HepG2 (cell line): ENCODE measurements around the gene NDFIP2. TPM values are rescaled to one million over a fixed set of nuclear protein-coding genes. Genes with fewer than 3 reads are reported as not detected.

Experiments
- ATAC-seq: fragments of 200-7000 bp; cut with Tn5 transposase; 3 replicates; pipeline ENCODE4 v1.9.1; 2020; ENCODE audit warnings: mild to moderate bottlenecking, moderate library complexity
- BruUV-seq: library from RNA; stranded (reverse); fragments of 400-500 nt; replicated peaks from 2 replicates; lab custom pipeline; 2021; lab: Mats Ljungman, UMichigan
- CTCF ChIA-PET: fragments of 300-600 bp; formaldehyde crosslinking; extraction: SDS; loops from one replicate; lab custom pipeline; 2021; ENCODE audit warnings: low total read pairs, inconsistent platforms, low intra/inter-chr PET ratio; lab: Yijun Ruan, JAX
- POLR2A ChIA-PET: fragments of 350-600 bp; sonication (Branson Sonifier 250); formaldehyde crosslinking; loops from one replicate; lab custom pipeline; 2020; ENCODE audit warnings: antibody characterized with exemption, inconsistent platforms; lab: Yijun Ruan, JAX
- DNase-seq: peaks from one replicate; pipeline ENCODE4 v3.0.0-alpha.2; 2015; ENCODE audit warnings: low spot score
- FAIRE-seq: peaks from 3 replicates; lab custom pipeline; 2011; peaks lifted over from hg19 to GRCh38; lab: Jason Lieb, UNC
- H2AFZ ChIP-seq: one replicate; pipeline ENCODE4 v1.6.1; 2011; ENCODE audit warnings: low read length, inconsistent platforms
- H3K27ac ChIP-seq: fragments of 300-600 bp; 3 replicates; pipeline ENCODE4 v1.8.0; 2011; ENCODE audit warnings: mixed run types, mild to moderate bottlenecking, mixed read lengths, low read length, inconsistent platforms; ENCODE audit not compliant: insufficient read depth; ENCODE audit errors: extremely low read length
- H3K27me3 ChIP-seq, 2 experiments: fragments of 200-600 bp in 1 of 2; 2 replicates in 1 of 2; 3 replicates in 1 of 2; pipeline versions ENCODE4 v1.6.0 to v1.8.0; 2011; ENCODE audit warnings: low read length in 2 of 2, mild to moderate bottlenecking in 2 of 2, moderate library complexity in 2 of 2, inconsistent platforms in 1 of 2; ENCODE audit not compliant: insufficient read depth in 2 of 2, control insufficient read depth in 1 of 2
- H3K36me3 ChIP-seq, 2 experiments: fragments of 200-600 bp in 1 of 2; replicated peaks in 1 of 2; 2 replicates in 1 of 2; 3 replicates in 1 of 2; pipeline versions ENCODE4 v1.5.1 to v1.8.0; 2011; ENCODE audit warnings: low read length in 2 of 2, inconsistent platforms in 1 of 2; ENCODE audit not compliant: insufficient read depth in 2 of 2, control insufficient read depth in 1 of 2
- H3K4me1 ChIP-seq: 2 replicates; pipeline ENCODE4 v1.5.1; 2012; ENCODE audit warnings: low read length, inconsistent platforms; ENCODE audit not compliant: insufficient read depth
- H3K4me2 ChIP-seq: 2 replicates; pipeline ENCODE4 v1.6.0; 2011; ENCODE audit warnings: low read depth, low read length, inconsistent platforms
- H3K4me3 ChIP-seq, 3 experiments: fragments of 200-600 bp in 1 of 3; sonication (generic), shearing (Covaris generic) in 1 of 3; replicated peaks in 1 of 3; 2 replicates each; pipeline ENCODE4 v1.5.1; 2011 to 2016; ENCODE audit warnings: low read length in 3 of 3, inconsistent platforms in 2 of 3, low read depth in 2 of 3, mild to moderate bottlenecking in 2 of 3, control low read depth in 1 of 3, mixed read lengths in 1 of 3; ENCODE audit not compliant: insufficient read depth in 1 of 3
- H3K79me2 ChIP-seq: one replicate; pipeline ENCODE4 v1.6.1; 2011; ENCODE audit warnings: low read length, inconsistent platforms; ENCODE audit not compliant: insufficient read depth
- H3K9ac ChIP-seq: 2 replicates; pipeline ENCODE4 v1.6.0; 2011; ENCODE audit warnings: mild to moderate bottlenecking, low read depth, low read length, inconsistent platforms; ENCODE audit not compliant: insufficient read depth
- H3K9me3 ChIP-seq: 2 replicates; pipeline ENCODE4 v1.5.1; 2012; ENCODE audit warnings: mild to moderate bottlenecking, low read length
- H4K20me1 ChIP-seq: 2 replicates; pipeline ENCODE4 v1.6.0; 2011; ENCODE audit warnings: inconsistent platforms, mild to moderate bottlenecking, low read length, moderate library complexity; ENCODE audit not compliant: insufficient read depth
- DNMT1 ChIP-seq: sonication (generic); formaldehyde crosslinking; IDR thresholded peaks from 2 replicates; pipeline ENCODE4 v1.5.1; 2020; ENCODE audit warnings: mild to moderate bottlenecking, missing genetic modification reagents
- GABPB1 ChIP-seq: IDR thresholded peaks from 2 replicates; pipeline ENCODE4 v1.6.1; 2016; ENCODE audit warnings: mild to moderate bottlenecking, missing genetic modification reagents, moderate library complexity, missing compliant biosample characterization
- SP2 ChIP-seq: sonication (generic); formaldehyde crosslinking; IDR thresholded peaks from 2 replicates; pipeline ENCODE4 v1.5.1; 2020; ENCODE audit warnings: mild to moderate bottlenecking, missing genetic modification reagents
- ZNF207 ChIP-seq: fragments of 450-650 bp; IDR thresholded peaks from 2 replicates; pipeline ENCODE4 v1.6.1; 2016; ENCODE audit warnings: antibody characterized with exemption, borderline replicate concordance
- ZNF256 ChIP-seq: sonication (generic); formaldehyde crosslinking; conservative IDR thresholded peaks from 2 replicates; pipeline ENCODE4 v1.4.0; 2020; ENCODE audit warnings: missing genetic modification reagents
- ZNF577 ChIP-seq: sonication (generic); formaldehyde crosslinking; IDR thresholded peaks from 2 replicates; pipeline ENCODE4 v1.4.0; 2020; ENCODE audit warnings: mild to moderate bottlenecking, low read depth, missing genetic modification reagents, borderline replicate concordance
- ZNF652 ChIP-seq: IDR thresholded peaks from 2 replicates; pipeline ENCODE4 v1.6.1; 2016; ENCODE audit warnings: low read depth, borderline replicate concordance
- ZZZ3 ChIP-seq: sonication (generic); formaldehyde crosslinking; IDR thresholded peaks from 2 replicates; pipeline ENCODE4 v1.4.0; 2020; ENCODE audit warnings: missing genetic modification reagents, mild to moderate bottlenecking, borderline replicate concordance
- WGBS: methylation state at CpG from one replicate; pipeline ENCODE4 v1.1.6; 2017; ENCODE audit warnings: low lambda C conversion rate; 5-methylcytosine and 5-hydroxymethylcytosine counted together
- in situ Hi-C: cut with HindIII; loops from 2 replicates; pipeline ENCODE4 v1.10.0; 2017; ENCODE audit warnings: low pct_unique_long_range_greater_than_20kb; ENCODE audit not compliant: extremely low pct_ligation_motif_present
- intact Hi-C: fragments of 100-400 bp; cut with micrococcal nuclease; formaldehyde crosslinking; loops from one replicate; pipeline ENCODE4 v1.10.0; 2022; ENCODE audit not compliant: unreplicated experiment
- polyA plus RNA-seq, 8 experiments: library from polyadenylated mRNA; depleted of rRNA in 3 of 8; stranded (reverse) in 7 of 8; unstranded in 1 of 8; fragments of >200 nt; fragmentation: Illumina TruSeq in 4 of 8; extraction: Trizol in 4 of 8; gene quantifications; 2 replicates each; pipeline versions ENCODE4 v1.2.1 to v1.2.3, GENCODE V29; 2011 to 2016; ENCODE audit warnings: low read depth in 4 of 8, missing spikeins in 1 of 8, mixed read lengths in 1 of 8; ENCODE audit not compliant: insufficient read depth in 1 of 8
- total RNA-seq, 5 experiments: library from RNA; depleted of rRNA; stranded (reverse); fragments of >200 nt; fragmentation: Illumina TruSeq; extraction: Trizol; gene quantifications; 2 replicates each; pipeline ENCODE4 v1.2.3, GENCODE V29; 2016; ENCODE audit warnings: low read depth in 1 of 5
- TF ChIP-seq, protein P1 (sequence below): sonication (generic); formaldehyde crosslinking; IDR thresholded peaks from 2 replicates; pipeline ENCODE4 v1.8.0; 2022; ENCODE audit warnings: missing genetic modification reagents, mild to moderate bottlenecking, borderline replicate concordance
- TF ChIP-seq, protein P2 (sequence below): sonication (generic); formaldehyde crosslinking; IDR thresholded peaks from 2 replicates; pipeline ENCODE4 v1.5.0; 2020; ENCODE audit warnings: missing genetic modification reagents
- TF ChIP-seq, protein P3 (sequence below): sonication (generic); formaldehyde crosslinking; IDR thresholded peaks from 2 replicates; pipeline ENCODE4 v1.9.0; 2021; ENCODE audit warnings: missing genetic modification reagents, borderline replicate concordance
- TF ChIP-seq, protein P4 (sequence below): sonication (generic); formaldehyde crosslinking; IDR thresholded peaks from 2 replicates; pipeline ENCODE4 v1.5.1; 2020; ENCODE audit warnings: mild to moderate bottlenecking, missing genetic modification reagents, moderate library complexity
- TF ChIP-seq, protein P5 (sequence below): sonication (generic); formaldehyde crosslinking; IDR thresholded peaks from 2 replicates; pipeline ENCODE4 v1.4.0; 2020; ENCODE audit warnings: mild to moderate bottlenecking, missing genetic modification reagents
- TF ChIP-seq, protein P6 (sequence below): sonication (generic); formaldehyde crosslinking; IDR thresholded peaks from 2 replicates; pipeline ENCODE4 v1.8.1; 2023; ENCODE audit warnings: mild to moderate bottlenecking, missing genetic modification reagents, borderline replicate concordance

The NDFIP2 gene
- total and polyA plus RNA-seq, 2 of the 13 experiments (the other 11 are each of a cell fraction or from before 2014, with no cell fraction given): 23.2 to 32.0 TPM

DNA sequence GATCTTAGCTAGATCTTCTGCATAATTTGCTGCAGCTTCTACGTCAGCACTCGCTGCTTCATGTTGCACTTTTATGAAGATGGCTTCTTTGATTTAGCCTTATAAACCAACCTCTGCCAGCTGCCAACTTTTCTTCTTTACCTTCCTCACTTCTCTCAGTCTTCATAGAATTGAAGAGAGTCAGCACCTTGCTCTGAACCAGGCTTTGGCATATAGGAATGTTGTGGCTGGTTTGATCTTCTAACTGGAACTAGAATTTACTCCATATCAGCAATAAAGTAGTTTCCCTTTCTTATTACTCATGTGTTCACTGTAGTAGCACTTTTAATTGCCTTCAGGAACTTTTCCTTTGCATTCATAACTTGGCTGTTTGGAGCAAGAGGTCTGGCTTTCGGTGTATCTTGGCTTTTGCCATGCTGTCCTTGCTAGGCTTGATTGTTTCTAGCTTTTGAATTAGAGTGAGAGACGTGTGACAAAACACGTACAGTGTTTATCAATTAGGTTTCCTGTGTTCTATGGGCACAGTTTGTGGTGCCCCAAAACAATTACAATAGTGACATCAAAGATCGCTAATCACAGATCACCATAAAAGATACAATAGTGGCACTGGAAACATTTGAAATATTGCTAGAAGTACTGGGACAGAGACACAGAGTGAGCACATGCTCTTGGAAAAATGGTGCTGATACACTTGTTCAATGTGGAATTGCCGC, 50.7 kb downstream of the NDFIP2 start:
- no peaks in the 10 kb centered on the region for H4K20me1 ChIP-seq
- WGBS: 97% methylated on average over 7 of the region's 7 CpGs
- FAIRE-seq (no peak), ATAC-seq (no peak), DNase-seq (no peak)
- H3K79me2 ChIP-seq: no peaks in the 10 kb centered on the region
- POLR2A ChIA-PET: no interaction called here
- no peak overlapping the region for H3K4me3 ChIP-seq
- in situ Hi-C loops (no loop called here), intact Hi-C loops (no loop called here)
- no peaks in the 10 kb centered on the region for H3K4me1 ChIP-seq
- no TSS peak for BruUV-seq
- no peak overlapping the region for H3K9ac ChIP-seq
- H3K27ac ChIP-seq: no peak overlapping the region
- no peaks in the 10 kb centered on the region for H3K27me3 ChIP-seq
- CTCF ChIA-PET: no interaction called here
- peaks cover 1 to 3% of the 10 kb centered on the region in 2 experiments; a peak in 2 of 5 replicates for H3K36me3 ChIP-seq
- H3K4me2 ChIP-seq: no peak overlapping the region
- H2AFZ ChIP-seq: no peak overlapping the region
- H3K9me3 ChIP-seq: no peaks in the 10 kb centered on the region
- TF ChIP-seq ZNF577 (CRISPR knock-in tag) (no peak), ZNF256 (CRISPR knock-in tag) (no peak), DNMT1 (CRISPR knock-in tag) (no peak), ZNF652 (CRISPR knock-in tag) (no peak), GABPB1 (CRISPR knock-in tag) (no peak), ZNF207 (no peak), SP2 (CRISPR knock-in tag) (no peak), ZZZ3 (no peak)
- TF ChIP-seq, protein P1, sequence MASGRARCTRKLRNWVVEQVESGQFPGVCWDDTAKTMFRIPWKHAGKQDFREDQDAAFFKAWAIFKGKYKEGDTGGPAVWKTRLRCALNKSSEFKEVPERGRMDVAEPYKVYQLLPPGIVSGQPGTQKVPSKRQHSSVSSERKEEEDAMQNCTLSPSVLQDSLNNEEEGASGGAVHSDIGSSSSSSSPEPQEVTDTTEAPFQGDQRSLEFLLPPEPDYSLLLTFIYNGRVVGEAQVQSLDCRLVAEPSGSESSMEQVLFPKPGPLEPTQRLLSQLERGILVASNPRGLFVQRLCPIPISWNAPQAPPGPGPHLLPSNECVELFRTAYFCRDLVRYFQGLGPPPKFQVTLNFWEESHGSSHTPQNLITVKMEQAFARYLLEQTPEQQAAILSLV: no peak
- TF ChIP-seq, protein P2, sequence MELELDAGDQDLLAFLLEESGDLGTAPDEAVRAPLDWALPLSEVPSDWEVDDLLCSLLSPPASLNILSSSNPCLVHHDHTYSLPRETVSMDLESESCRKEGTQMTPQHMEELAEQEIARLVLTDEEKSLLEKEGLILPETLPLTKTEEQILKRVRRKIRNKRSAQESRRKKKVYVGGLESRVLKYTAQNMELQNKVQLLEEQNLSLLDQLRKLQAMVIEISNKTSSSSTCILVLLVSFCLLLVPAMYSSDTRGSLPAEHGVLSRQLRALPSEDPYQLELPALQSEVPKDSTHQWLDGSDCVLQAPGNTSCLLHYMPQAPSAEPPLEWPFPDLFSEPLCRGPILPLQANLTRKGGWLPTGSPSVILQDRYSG (CRISPR knock-in tag): no peak
- TF ChIP-seq, protein P3, sequence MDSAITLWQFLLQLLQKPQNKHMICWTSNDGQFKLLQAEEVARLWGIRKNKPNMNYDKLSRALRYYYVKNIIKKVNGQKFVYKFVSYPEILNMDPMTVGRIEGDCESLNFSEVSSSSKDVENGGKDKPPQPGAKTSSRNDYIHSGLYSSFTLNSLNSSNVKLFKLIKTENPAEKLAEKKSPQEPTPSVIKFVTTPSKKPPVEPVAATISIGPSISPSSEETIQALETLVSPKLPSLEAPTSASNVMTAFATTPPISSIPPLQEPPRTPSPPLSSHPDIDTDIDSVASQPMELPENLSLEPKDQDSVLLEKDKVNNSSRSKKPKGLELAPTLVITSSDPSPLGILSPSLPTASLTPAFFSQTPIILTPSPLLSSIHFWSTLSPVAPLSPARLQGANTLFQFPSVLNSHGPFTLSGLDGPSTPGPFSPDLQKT (CRISPR knock-in tag): no peak
- TF ChIP-seq, protein P4, sequence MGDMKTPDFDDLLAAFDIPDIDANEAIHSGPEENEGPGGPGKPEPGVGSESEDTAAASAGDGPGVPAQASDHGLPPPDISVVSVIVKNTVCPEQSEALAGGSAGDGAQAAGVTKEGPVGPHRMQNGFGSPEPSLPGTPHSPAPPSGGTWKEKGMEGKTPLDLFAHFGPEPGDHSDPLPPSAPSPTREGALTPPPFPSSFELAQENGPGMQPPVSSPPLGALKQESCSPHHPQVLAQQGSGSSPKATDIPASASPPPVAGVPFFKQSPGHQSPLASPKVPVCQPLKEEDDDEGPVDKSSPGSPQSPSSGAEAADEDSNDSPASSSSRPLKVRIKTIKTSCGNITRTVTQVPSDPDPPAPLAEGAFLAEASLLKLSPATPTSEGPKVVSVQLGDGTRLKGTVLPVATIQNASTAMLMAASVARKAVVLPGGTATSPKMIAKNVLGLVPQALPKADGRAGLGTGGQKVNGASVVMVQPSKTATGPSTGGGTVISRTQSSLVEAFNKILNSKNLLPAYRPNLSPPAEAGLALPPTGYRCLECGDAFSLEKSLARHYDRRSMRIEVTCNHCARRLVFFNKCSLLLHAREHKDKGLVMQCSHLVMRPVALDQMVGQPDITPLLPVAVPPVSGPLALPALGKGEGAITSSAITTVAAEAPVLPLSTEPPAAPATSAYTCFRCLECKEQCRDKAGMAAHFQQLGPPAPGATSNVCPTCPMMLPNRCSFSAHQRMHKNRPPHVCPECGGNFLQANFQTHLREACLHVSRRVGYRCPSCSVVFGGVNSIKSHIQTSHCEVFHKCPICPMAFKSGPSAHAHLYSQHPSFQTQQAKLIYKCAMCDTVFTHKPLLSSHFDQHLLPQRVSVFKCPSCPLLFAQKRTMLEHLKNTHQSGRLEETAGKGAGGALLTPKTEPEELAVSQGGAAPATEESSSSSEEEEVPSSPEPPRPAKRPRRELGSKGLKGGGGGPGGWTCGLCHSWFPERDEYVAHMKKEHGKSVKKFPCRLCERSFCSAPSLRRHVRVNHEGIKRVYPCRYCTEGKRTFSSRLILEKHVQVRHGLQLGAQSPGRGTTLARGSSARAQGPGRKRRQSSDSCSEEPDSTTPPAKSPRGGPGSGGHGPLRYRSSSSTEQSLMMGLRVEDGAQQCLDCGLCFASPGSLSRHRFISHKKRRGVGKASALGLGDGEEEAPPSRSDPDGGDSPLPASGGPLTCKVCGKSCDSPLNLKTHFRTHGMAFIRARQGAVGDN: no peak
- TF ChIP-seq, protein P5, sequence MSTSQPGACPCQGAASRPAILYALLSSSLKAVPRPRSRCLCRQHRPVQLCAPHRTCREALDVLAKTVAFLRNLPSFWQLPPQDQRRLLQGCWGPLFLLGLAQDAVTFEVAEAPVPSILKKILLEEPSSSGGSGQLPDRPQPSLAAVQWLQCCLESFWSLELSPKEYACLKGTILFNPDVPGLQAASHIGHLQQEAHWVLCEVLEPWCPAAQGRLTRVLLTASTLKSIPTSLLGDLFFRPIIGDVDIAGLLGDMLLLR (CRISPR knock-in tag): no peak
- TF ChIP-seq, protein P6, sequence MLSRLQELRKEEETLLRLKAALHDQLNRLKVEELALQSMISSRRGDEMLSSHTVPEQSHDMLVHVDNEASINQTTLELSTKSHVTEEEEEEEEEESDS (CRISPR knock-in tag): no peak
